HepG2 (cell line): ENCODE results near the gene CELF2. TPM values are rescaled to one million over a fixed set of nuclear protein-coding genes. Genes with fewer than 3 reads are reported as not detected.

Experiments used
- ATAC-seq: fragments of 200-7000 bp; cut with Tn5 transposase; 3 replicates; pipeline ENCODE4 v1.9.1; 2020; ENCODE audit warnings: mild to moderate bottlenecking, moderate library complexity
- BruUV-seq: library from RNA; stranded (reverse); fragments of 400-500 nt; replicated peaks from 2 replicates; lab custom pipeline; 2021; lab: Mats Ljungman, UMichigan
- CTCF ChIA-PET: fragments of 300-600 bp; formaldehyde crosslinking; extraction: SDS; loops from one replicate; lab custom pipeline; 2021; ENCODE audit warnings: low total read pairs, inconsistent platforms, low intra/inter-chr PET ratio; lab: Yijun Ruan, JAX
- POLR2A ChIA-PET: fragments of 350-600 bp; sonication (Branson Sonifier 250); formaldehyde crosslinking; loops from one replicate; lab custom pipeline; 2020; ENCODE audit warnings: antibody characterized with exemption, inconsistent platforms; lab: Yijun Ruan, JAX
- DNase-seq: peaks from one replicate; pipeline ENCODE4 v3.0.0-alpha.2; 2015; ENCODE audit warnings: low spot score
- FAIRE-seq: peaks from 3 replicates; lab custom pipeline; 2011; peaks lifted over from hg19 to GRCh38; lab: Jason Lieb, UNC
- H2AFZ ChIP-seq: one replicate; pipeline ENCODE4 v1.6.1; 2011; ENCODE audit warnings: low read length, inconsistent platforms
- H3K27ac ChIP-seq: fragments of 300-600 bp; 3 replicates; pipeline ENCODE4 v1.8.0; 2011; ENCODE audit warnings: mixed run types, mild to moderate bottlenecking, mixed read lengths, low read length, inconsistent platforms; ENCODE audit not compliant: insufficient read depth; ENCODE audit errors: extremely low read length
- H3K27me3 ChIP-seq, 2 experiments: fragments of 200-600 bp in 1 of 2; 2 replicates in 1 of 2; 3 replicates in 1 of 2; pipeline versions ENCODE4 v1.6.0 to v1.8.0; 2011; ENCODE audit warnings: low read length in 2 of 2, mild to moderate bottlenecking in 2 of 2, moderate library complexity in 2 of 2, inconsistent platforms in 1 of 2; ENCODE audit not compliant: insufficient read depth in 2 of 2, control insufficient read depth in 1 of 2
- H3K36me3 ChIP-seq, 2 experiments: fragments of 200-600 bp in 1 of 2; replicated peaks in 1 of 2; 2 replicates in 1 of 2; 3 replicates in 1 of 2; pipeline versions ENCODE4 v1.5.1 to v1.8.0; 2011; ENCODE audit warnings: low read length in 2 of 2, inconsistent platforms in 1 of 2; ENCODE audit not compliant: insufficient read depth in 2 of 2, control insufficient read depth in 1 of 2
- H3K4me1 ChIP-seq: 2 replicates; pipeline ENCODE4 v1.5.1; 2012; ENCODE audit warnings: low read length, inconsistent platforms; ENCODE audit not compliant: insufficient read depth
- H3K4me2 ChIP-seq: 2 replicates; pipeline ENCODE4 v1.6.0; 2011; ENCODE audit warnings: low read depth, low read length, inconsistent platforms
- H3K4me3 ChIP-seq, 3 experiments: fragments of 200-600 bp in 1 of 3; sonication (generic), shearing (Covaris generic) in 1 of 3; replicated peaks in 1 of 3; 2 replicates each; pipeline ENCODE4 v1.5.1; 2011 to 2016; ENCODE audit warnings: low read length in 3 of 3, inconsistent platforms in 2 of 3, low read depth in 2 of 3, mild to moderate bottlenecking in 2 of 3, control low read depth in 1 of 3, mixed read lengths in 1 of 3; ENCODE audit not compliant: insufficient read depth in 1 of 3
- H3K79me2 ChIP-seq: one replicate; pipeline ENCODE4 v1.6.1; 2011; ENCODE audit warnings: low read length, inconsistent platforms; ENCODE audit not compliant: insufficient read depth
- H3K9ac ChIP-seq: 2 replicates; pipeline ENCODE4 v1.6.0; 2011; ENCODE audit warnings: mild to moderate bottlenecking, low read depth, low read length, inconsistent platforms; ENCODE audit not compliant: insufficient read depth
- H3K9me3 ChIP-seq: 2 replicates; pipeline ENCODE4 v1.5.1; 2012; ENCODE audit warnings: mild to moderate bottlenecking, low read length
- H4K20me1 ChIP-seq: 2 replicates; pipeline ENCODE4 v1.6.0; 2011; ENCODE audit warnings: inconsistent platforms, mild to moderate bottlenecking, low read length, moderate library complexity; ENCODE audit not compliant: insufficient read depth
- ARHGAP35 ChIP-seq: sonication (generic); formaldehyde crosslinking; IDR thresholded peaks from 2 replicates; pipeline ENCODE4 v1.9.0; 2022; ENCODE audit warnings: mild to moderate bottlenecking, inconsistent platforms, moderate library complexity, missing genetic modification reagents, borderline replicate concordance
- ARID2 ChIP-seq: sonication (generic); formaldehyde crosslinking; IDR thresholded peaks from 2 replicates; pipeline ENCODE4 v1.8.1; 2022; ENCODE audit warnings: mild to moderate bottlenecking, missing genetic modification reagents, borderline replicate concordance
- CSRNP2 ChIP-seq: sonication (generic); formaldehyde crosslinking; conservative IDR thresholded peaks from 2 replicates; pipeline ENCODE4 v1.8.0; 2022; ENCODE audit warnings: low read depth, missing genetic modification reagents
- GATAD2A ChIP-seq: IDR thresholded peaks from 2 replicates; pipeline ENCODE4 v1.6.1; 2016
- PHF20 ChIP-seq: sonication (generic); formaldehyde crosslinking; IDR thresholded peaks from 2 replicates; pipeline ENCODE4 v1.5.0; 2020; ENCODE audit warnings: mild to moderate bottlenecking, missing genetic modification reagents
- PRPF4 ChIP-seq: fragments of 200-400 bp; formaldehyde crosslinking; IDR thresholded peaks from 2 replicates; pipeline ENCODE4 v1.6.1; 2016; ENCODE audit warnings: low read length, low read depth; ENCODE audit not compliant: poor library complexity, severe bottlenecking
- THYN1 ChIP-seq: sonication (generic); formaldehyde crosslinking; IDR thresholded peaks from 2 replicates; pipeline ENCODE4 v1.8.1; 2023; ENCODE audit warnings: low read depth, mild to moderate bottlenecking, moderate library complexity, missing genetic modification reagents, borderline replicate concordance
- U2AF1 ChIP-seq: fragments of 200-400 bp; formaldehyde crosslinking; optimal IDR thresholded peaks from 2 replicates; pipeline ENCODE3; 2017; ENCODE audit warnings: mild to moderate bottlenecking, low read depth, low read length
- XRCC5 ChIP-seq: fragments of 200-400 bp; formaldehyde crosslinking; optimal IDR thresholded peaks from 2 replicates; pipeline ENCODE3; 2017; ENCODE audit warnings: mild to moderate bottlenecking, low read length
- ZBTB10 ChIP-seq: sonication (generic); formaldehyde crosslinking; IDR thresholded peaks from 2 replicates; pipeline ENCODE4 v1.4.0; 2020; ENCODE audit warnings: missing genetic modification reagents, borderline replicate concordance
- ZFP82 ChIP-seq: sonication (generic); formaldehyde crosslinking; IDR thresholded peaks from 2 replicates; pipeline ENCODE4 v1.5.1; 2020; ENCODE audit warnings: mild to moderate bottlenecking, missing genetic modification reagents, borderline replicate concordance
- ZNF234 ChIP-seq: sonication (generic); formaldehyde crosslinking; conservative IDR thresholded peaks from 2 replicates; pipeline ENCODE4 v1.5.1; 2020; ENCODE audit warnings: mild to moderate bottlenecking, missing genetic modification reagents
- ZNF350 ChIP-seq: sonication (generic); formaldehyde crosslinking; IDR thresholded peaks from 2 replicates; pipeline ENCODE4 v1.4.0; 2020; ENCODE audit warnings: mild to moderate bottlenecking, low read depth, missing genetic modification reagents, borderline replicate concordance
- ZNF574 ChIP-seq: sonication (generic); formaldehyde crosslinking; IDR thresholded peaks from 2 replicates; pipeline ENCODE4 v1.4.0; 2020; ENCODE audit warnings: missing genetic modification reagents
- ZUFSP ChIP-seq: sonication (generic); formaldehyde crosslinking; IDR thresholded peaks from 2 replicates; pipeline ENCODE4 v1.9.0; 2021; ENCODE audit warnings: missing genetic modification reagents, mild to moderate bottlenecking, borderline replicate concordance
- WGBS: methylation state at CpG from one replicate; pipeline ENCODE4 v1.1.6; 2017; ENCODE audit warnings: low lambda C conversion rate; 5-methylcytosine and 5-hydroxymethylcytosine counted together
- in situ Hi-C: cut with HindIII; loops from 2 replicates; pipeline ENCODE4 v1.10.0; 2017; ENCODE audit warnings: low pct_unique_long_range_greater_than_20kb; ENCODE audit not compliant: extremely low pct_ligation_motif_present
- intact Hi-C: fragments of 100-400 bp; cut with micrococcal nuclease; formaldehyde crosslinking; loops from one replicate; pipeline ENCODE4 v1.10.0; 2022; ENCODE audit not compliant: unreplicated experiment
- polyA plus RNA-seq, 8 experiments: library from polyadenylated mRNA; depleted of rRNA in 3 of 8; stranded (reverse) in 7 of 8; unstranded in 1 of 8; fragments of >200 nt; fragmentation: Illumina TruSeq in 4 of 8; extraction: Trizol in 4 of 8; gene quantifications; 2 replicates each; pipeline versions ENCODE4 v1.2.1 to v1.2.3, GENCODE V29; 2011 to 2016; ENCODE audit warnings: low read depth in 4 of 8, missing spikeins in 1 of 8, mixed read lengths in 1 of 8; ENCODE audit not compliant: insufficient read depth in 1 of 8
- total RNA-seq, 5 experiments: library from RNA; depleted of rRNA; stranded (reverse); fragments of >200 nt; fragmentation: Illumina TruSeq; extraction: Trizol; gene quantifications; 2 replicates each; pipeline ENCODE4 v1.2.3, GENCODE V29; 2016; ENCODE audit warnings: low read depth in 1 of 5

Gene CELF2
- total and polyA plus RNA-seq, 2 of the 13 experiments (the other 11 are each of a cell fraction or from before 2014, with no cell fraction given), result not detected

GRCh38 chr10:11224792-11225416 lies 207.2 kb downstream of the CELF2 start:
- WGBS, result 19% methylated on average over 12 of the region's 12 CpGs
- Histone ChIP-seq H2AFZ (no peak overlapping the region), H4K20me1 (no peaks in the 10 kb centered on the region), H3K36me3 (no peaks in the 10 kb centered on the region), H3K4me3 (no peak overlapping the region), H3K27ac (no peak overlapping the region), H3K9ac (no peak overlapping the region), H3K9me3 (no peaks in the 10 kb centered on the region), H3K79me2 (no peaks in the 10 kb centered on the region), H3K4me1 (no peaks in the 10 kb centered on the region), H3K27me3 (peaks cover 4 to 22% of the 10 kb centered on the region in 2 experiments; a peak in 2 of 5 replicates), H3K4me2 (no peak overlapping the region)
- in situ Hi-C loops (no loop called here), intact Hi-C loops (no loop called here)
- ChIA-PET CTCF (no interaction called here), POLR2A (no interaction called here)
- no peak for ATAC-seq
- no TSS peak for BruUV-seq
- FAIRE-seq, result no peak
- TF ChIP-seq ZUFSP (CRISPR knock-in tag) (no peak), THYN1 (CRISPR knock-in tag) (no peak), ARID2 (CRISPR knock-in tag) (no peak), ZFP82 (CRISPR knock-in tag) (no peak), CSRNP2 (CRISPR knock-in tag) (no peak), ARHGAP35 (CRISPR knock-in tag) (no peak), GATAD2A (CRISPR knock-in tag) (no peak), PHF20 (CRISPR knock-in tag) (no peak), ZBTB10 (CRISPR knock-in tag) (no peak), XRCC5 (no peak), ZNF574 (no peak), ZNF234 (CRISPR knock-in tag) (no peak), ZNF350 (CRISPR knock-in tag) (no peak), U2AF1 (no peak), PRPF4 (no peak)
- no peak for DNase-seq
